Skeletal muscle tissue (tissue), 4 donors: ENCODE results near the gene LRRC8A. TPM values are rescaled to one million over a fixed set of nuclear protein-coding genes. Genes with fewer than 3 reads are reported as not detected.
"Not testable (repeated sequence)": the region's sequence is repeated elsewhere in the genome, so short reads cannot be mapped to it uniquely, and the experiment has no call there.

ENCODE experiments used
- H3K27ac ChIP-seq: one replicate; pipeline ENCODE4 v1.7.0; 2013; ENCODE audit warnings: mild to moderate bottlenecking, low read depth, low read length, inconsistent platforms
- H3K27me3 ChIP-seq, 3 donors: one replicate each; pipeline ENCODE4 v1.7.0; 2013; ENCODE audit warnings: low read length in 3 of 3; ENCODE audit not compliant: control insufficient read depth in 3 of 3, insufficient read depth in 3 of 3
- H3K36me3 ChIP-seq, 3 donors: one replicate each; pipeline ENCODE4 v1.7.0; 2013; ENCODE audit warnings: low read length in 3 of 3; ENCODE audit not compliant: control insufficient read depth in 3 of 3, insufficient read depth in 3 of 3
- H3K4me1 ChIP-seq, 3 donors: one replicate each; pipeline ENCODE4 v1.7.0; 2013; ENCODE audit warnings: low read length in 3 of 3, mild to moderate bottlenecking in 3 of 3; ENCODE audit not compliant: control insufficient read depth in 3 of 3, insufficient read depth in 3 of 3
- H3K4me3 ChIP-seq, 3 donors: one replicate each; pipeline ENCODE4 v1.7.0; 2013; ENCODE audit warnings: low read length in 3 of 3
- H3K9ac ChIP-seq, 3 donors: one replicate each; pipeline ENCODE4 v1.7.0; 2013; ENCODE audit warnings: low read length in 3 of 3, mild to moderate bottlenecking in 3 of 3, moderate library complexity in 2 of 3, low read depth in 1 of 3
- H3K9me3 ChIP-seq, 3 donors: one replicate each; pipeline ENCODE4 v1.7.0; 2013; ENCODE audit warnings: low read length in 3 of 3; ENCODE audit not compliant: control insufficient read depth in 3 of 3
- total RNA-seq: library from RNA; depleted of rRNA; stranded (reverse); fragments of >200 nt; gene quantifications from one replicate; pipeline ENCODE4 v1.2.3, GENCODE V29; 2014
- donor health status: Osteomylitis.

Gene LRRC8A
- total RNA-seq, 1 donor from 2014 or later, result 9.9 TPM

- H3K27ac ChIP-seq, result no peak overlapping the region
- no peaks in the 10 kb centered on the region for H3K4me1 ChIP-seq
- H3K4me3 ChIP-seq, result no peak overlapping the region
- peaks cover 0 to 9% (median 7%) of the 10 kb centered on the region in 3 donors for H3K36me3 ChIP-seq
- no peak overlapping the region for H3K9ac ChIP-seq
- no peaks in the 10 kb centered on the region for H3K9me3 ChIP-seq
- H3K27me3 ChIP-seq, result no peaks in the 10 kb centered on the region
Observed at GRCh38 chr9:128845186-128845931, 36.6 kb upstream of the LRRC8A start.

GRCh38 chr9:128846680-128847030 is 35.3 kb upstream of the LRRC8A start:
- Histone ChIP-seq H3K36me3 (peaks cover 0 to 9% (median 7%) of the 10 kb centered on the region in 3 donors), H3K27ac (no peak overlapping the region), H3K9me3 (no peaks in the 10 kb centered on the region), H3K4me1 (no peaks in the 10 kb centered on the region), H3K9ac (no peak overlapping the region), H3K4me3 (no peak overlapping the region), H3K27me3 (no peaks in the 10 kb centered on the region)

DNA sequence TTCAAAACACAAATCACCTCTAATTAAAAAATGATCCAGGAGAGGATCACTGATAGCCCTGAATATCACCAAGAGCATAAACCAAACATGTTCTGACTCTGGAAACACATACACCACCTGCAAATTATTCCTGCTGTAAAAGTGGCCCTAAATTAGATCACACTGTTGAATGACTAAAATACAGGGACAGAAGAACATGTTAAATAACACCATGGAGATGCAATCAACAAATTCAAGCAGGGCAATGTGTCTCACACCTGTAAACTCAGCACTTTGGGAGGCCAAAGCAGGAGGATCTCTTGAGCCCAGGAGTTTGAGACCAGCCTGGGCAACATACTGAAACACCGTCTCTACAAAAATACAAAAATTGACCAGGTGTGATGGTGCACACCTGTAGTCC is 34.1 kb upstream of the LRRC8A start:
- H3K27ac ChIP-seq, result no peak overlapping the region
- H3K36me3 ChIP-seq, result peaks cover 0 to 2% (median 0%) of the 10 kb centered on the region in 3 donors

DNA sequence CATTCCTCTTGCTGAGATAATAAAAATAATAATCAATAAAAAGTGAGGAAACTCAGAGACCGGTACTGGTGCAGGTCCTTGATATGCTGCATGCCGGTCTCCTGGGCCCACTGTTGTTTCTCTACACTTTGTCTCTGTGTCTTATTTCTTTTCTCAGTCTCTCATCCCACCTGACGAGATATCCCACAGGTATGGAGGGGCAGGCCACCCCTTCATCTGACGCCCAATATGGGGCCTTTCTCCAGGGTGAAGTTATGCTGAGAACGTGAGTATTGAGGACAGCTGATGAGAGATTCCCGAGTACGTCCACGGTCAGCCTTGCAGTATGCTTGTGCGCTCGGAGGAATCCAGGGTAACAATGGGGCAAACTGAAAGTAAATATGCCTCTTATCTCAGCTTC is 30.9 kb upstream of the LRRC8A start:
- not testable (repeated sequence) for H3K27me3 ChIP-seq, H3K9me3 ChIP-seq, H3K27ac ChIP-seq, H3K36me3 ChIP-seq, H3K4me1 ChIP-seq, H3K4me3 ChIP-seq, H3K9ac ChIP-seq

More for the DNA sequence above, 34.1 kb upstream of the LRRC8A start:
- no peaks in the 10 kb centered on the region for H3K4me1 ChIP-seq
- no peak overlapping the region for H3K9ac ChIP-seq
- no peak overlapping the region for H3K4me3 ChIP-seq
- no peaks in the 10 kb centered on the region for H3K27me3 ChIP-seq
- H3K9me3 ChIP-seq, result no peaks in the 10 kb centered on the region

DNA sequence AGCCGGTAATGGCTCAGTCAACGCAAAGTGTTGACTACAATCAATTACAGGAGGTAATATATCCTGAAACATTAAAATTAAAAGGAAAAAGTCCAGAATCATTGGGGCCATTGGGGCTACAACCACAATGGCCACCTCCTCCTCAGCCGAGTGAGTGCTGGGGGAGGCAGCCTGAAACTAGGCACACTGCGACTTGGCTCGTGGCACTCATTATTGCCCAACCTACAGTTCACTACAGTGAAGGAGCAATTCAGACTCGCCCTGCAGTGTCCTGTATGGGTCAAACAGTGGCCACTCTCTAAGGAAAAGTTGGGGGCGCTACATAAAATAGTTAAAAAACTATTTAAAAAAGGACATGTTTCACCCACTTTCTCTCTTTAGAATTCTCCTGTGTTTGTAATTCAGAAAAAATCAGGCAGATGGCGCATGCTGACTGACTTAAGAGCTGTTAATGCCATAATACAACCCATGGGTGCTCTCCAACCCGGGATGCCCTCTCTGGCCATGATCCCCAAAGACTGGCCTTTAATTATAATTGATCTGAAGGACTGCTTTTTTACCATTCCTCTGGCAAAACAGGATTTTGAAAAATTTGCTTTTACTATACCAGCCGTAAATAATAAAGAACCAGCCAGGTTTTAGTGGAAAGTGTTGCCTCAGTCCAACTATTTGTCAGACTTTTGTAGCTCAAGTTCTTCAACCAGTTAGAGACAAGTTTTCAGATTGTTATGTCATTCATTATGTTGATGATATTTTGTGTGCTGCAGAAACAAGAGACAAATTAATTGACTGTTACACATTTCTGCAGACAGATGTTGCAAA is 29.9 kb upstream of the LRRC8A start:
- H3K9ac ChIP-seq, H3K4me1 ChIP-seq, H3K4me3 ChIP-seq, H3K36me3 ChIP-seq, H3K27me3 ChIP-seq, H3K27ac ChIP-seq, H3K9me3 ChIP-seq: not testable (repeated sequence)

DNA sequence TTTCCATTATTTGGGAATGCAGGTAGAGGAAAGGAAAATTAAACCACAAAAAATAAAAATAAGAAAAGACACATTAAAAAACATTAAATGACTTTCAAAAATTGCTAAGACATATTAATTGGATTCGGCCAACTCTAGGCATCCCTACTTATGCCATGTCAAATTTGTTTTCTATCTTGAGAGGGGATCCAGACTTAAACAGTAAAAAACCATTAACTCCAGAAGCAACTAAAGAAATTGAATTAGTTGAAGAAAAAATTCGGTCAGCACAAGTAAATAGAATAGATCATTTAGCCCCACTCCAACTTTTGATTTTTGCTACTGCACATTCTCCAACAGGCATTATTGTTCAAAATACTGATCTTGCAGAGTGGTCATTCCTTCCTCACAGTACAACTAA is 29.3 kb upstream of the LRRC8A start:
- H3K9me3 ChIP-seq, H3K36me3 ChIP-seq, H3K9ac ChIP-seq, H3K27me3 ChIP-seq, H3K27ac ChIP-seq, H3K4me1 ChIP-seq, H3K4me3 ChIP-seq: not testable (repeated sequence)

DNA sequence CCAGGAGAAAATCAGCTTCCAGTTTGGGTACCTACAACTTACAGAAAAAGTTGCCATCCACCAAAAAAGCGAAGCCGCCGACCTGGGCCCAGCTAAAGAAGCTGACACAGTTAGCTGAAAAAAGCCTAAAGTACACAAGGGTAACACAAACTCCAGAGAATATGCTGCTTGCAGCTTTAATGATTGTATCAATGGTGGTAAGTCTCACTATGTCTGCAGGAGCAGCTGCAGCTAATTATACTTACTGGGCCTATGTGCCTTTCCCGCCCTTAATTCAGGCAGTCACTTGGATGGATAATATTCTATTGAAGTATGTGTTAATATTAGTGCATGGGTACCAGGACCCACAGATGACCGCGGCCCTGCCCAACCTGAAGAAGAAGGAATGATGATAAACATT is 27.5 kb upstream of the LRRC8A start:
- not testable (repeated sequence) for H3K4me3 ChIP-seq, H3K36me3 ChIP-seq, H3K27me3 ChIP-seq, H3K27ac ChIP-seq, H3K4me1 ChIP-seq, H3K9ac ChIP-seq, H3K9me3 ChIP-seq

DNA sequence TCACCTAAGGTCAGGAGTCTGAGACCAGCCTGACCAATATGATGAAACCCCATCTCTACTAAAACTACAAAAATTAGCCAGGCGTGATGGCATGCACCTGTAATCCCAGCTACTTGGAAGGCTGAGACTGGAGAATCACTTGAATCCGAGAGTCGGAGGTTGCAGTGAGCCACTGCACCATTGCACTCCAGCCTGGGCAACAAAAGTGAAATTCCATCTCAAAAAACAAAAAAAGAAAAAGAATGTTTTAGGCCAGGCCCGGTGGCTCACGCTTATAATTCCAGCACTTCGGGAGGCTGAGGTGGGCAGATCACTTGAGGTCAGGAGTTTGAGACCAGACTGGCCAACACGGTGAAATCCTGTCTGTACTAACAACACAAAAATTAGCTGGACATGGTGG is 23.5 kb upstream of the LRRC8A start:
- not testable (repeated sequence) for H3K36me3 ChIP-seq, H3K27me3 ChIP-seq, H3K9ac ChIP-seq, H3K4me3 ChIP-seq, H3K9me3 ChIP-seq, H3K27ac ChIP-seq
- peaks cover 21 to 34% (median 24%) of the 10 kb centered on the region in 3 donors for H3K4me1 ChIP-seq

DNA sequence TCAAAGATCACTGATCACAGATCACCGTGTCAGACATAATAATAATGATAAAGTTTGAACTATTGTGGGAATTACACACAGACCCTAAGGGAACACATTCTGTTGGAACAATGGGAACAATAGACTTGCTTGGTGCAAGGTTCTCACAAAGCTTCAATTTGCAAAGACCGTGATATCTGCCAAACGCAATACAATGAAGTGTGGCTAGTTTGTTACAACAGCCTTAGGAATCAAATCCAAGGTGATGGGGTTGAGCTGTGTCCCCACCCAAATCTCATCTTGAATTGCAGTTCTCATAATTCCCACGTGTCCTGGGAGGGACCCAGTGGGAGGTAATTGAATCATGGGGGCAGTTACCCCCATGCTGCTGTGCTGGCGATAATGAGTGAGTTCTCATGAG is 21.0 kb upstream of the LRRC8A start:
- Histone ChIP-seq H3K9ac (no peak overlapping the region), H3K4me3 (no peak overlapping the region), H3K9me3 (no peaks in the 10 kb centered on the region), H3K4me1 (peaks cover 24 to 34% (median 24%) of the 10 kb centered on the region in 3 donors), H3K36me3 (no peaks in the 10 kb centered on the region), H3K27ac (peak overlapping the region; percentile 40), H3K27me3 (no peaks in the 10 kb centered on the region)

DNA sequence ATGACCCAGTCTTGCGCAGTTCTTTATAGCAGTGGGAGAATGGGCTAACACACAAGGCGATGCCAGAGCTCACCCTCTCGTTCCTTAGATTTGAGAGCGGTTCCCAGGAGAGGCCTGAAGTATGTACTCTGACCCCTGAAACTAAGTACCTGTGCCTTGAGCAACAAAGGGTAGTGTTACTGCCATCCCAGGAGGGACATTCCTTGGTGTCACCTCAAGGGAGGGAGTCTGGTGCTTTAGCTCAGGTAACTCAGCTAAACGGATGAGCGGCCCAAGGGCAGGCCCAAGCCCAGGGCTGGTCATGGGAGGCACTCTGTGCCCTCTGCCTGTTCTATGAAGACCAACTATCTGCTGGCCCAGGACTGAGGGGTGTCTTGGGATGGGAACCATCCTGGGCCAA is 20.4 kb upstream of the LRRC8A start:
- no peaks in the 10 kb centered on the region for H3K36me3 ChIP-seq
- no peaks in the 10 kb centered on the region for H3K9me3 ChIP-seq
- H3K27ac ChIP-seq, result peak overlapping the region; percentile 44
- no peak overlapping the region for H3K9ac ChIP-seq
- H3K4me3 ChIP-seq, result no peak overlapping the region
- H3K27me3 ChIP-seq, result no peaks in the 10 kb centered on the region
- H3K4me1 ChIP-seq, result peaks cover 24 to 34% (median 24%) of the 10 kb centered on the region in 3 donors
